WI38 (cell line): ENCODE measurements around the gene DUSP7.
A peak's percentile ranks its signal among the peaks of the same experiment; 100 is the strongest.

Experiments
- H3K4me3 ChIP-seq: 2 replicates; pipeline ENCODE4 v1.5.1; 2011; ENCODE audit warnings: low read depth, mild to moderate bottlenecking, control low read depth, low read length
- CTCF ChIP-seq: IDR thresholded peaks from 2 replicates; pipeline ENCODE4 v1.5.1; 2012; ENCODE audit warnings: low read depth, mild to moderate bottlenecking, control low read depth, low read length

DUSP7 gene

GRCh38 chr3:52004163-52004787, 52.1 kb downstream of the DUSP7 start:
- H3K4me3 ChIP-seq, result no peak overlapping the region
- peak; percentile 72 for TF ChIP-seq CTCF

GRCh38 chr3:52002748-52003147, 53.6 kb downstream of the DUSP7 start:
- no peak overlapping the region for H3K4me3 ChIP-seq
- no peak for TF ChIP-seq CTCF

GRCh38 chr3:52001443-52001974, 54.9 kb downstream of the DUSP7 start:
- no peak overlapping the region for H3K4me3 ChIP-seq
- peak; percentile 83 for TF ChIP-seq CTCF

- H3K4me3 ChIP-seq, result no peak overlapping the region
- no peak for TF ChIP-seq CTCF
These were observed 56.5 kb downstream of the DUSP7 start for GRCh38 chr3:51999846-52000245.
